Neural progenitor cell (in vitro differentiated cells): Measurements from ENCODE around the gene MRPL39. TPM values are rescaled to one million over a fixed set of nuclear protein-coding genes. Genes with fewer than 3 reads are reported as not detected.

ENCODE experiments used
- DNase-seq: peaks from one replicate; pipeline ENCODE4 v3.0.0-alpha.2; 2016; ENCODE audit warnings: low spot score
- H2AFZ ChIP-seq: fragments of 200-600 bp; sonication (generic); replicated peaks from 2 replicates; pipeline ENCODE4 v1.6.1; 2016; ENCODE audit warnings: antibody characterized with exemption
- H3F3A ChIP-seq: fragments of 200-600 bp; sonication (generic); 2 replicates; pipeline ENCODE4 v1.6.1; 2016; ENCODE audit warnings: antibody characterized with exemption, low read depth
- H3K27ac ChIP-seq: fragments of 200-600 bp; sonication (generic); 2 replicates; pipeline ENCODE4 v1.5.1; 2016; ENCODE audit warnings: mild to moderate bottlenecking
- H3K27me3 ChIP-seq: fragments of 200-600 bp; sonication (generic); 2 replicates; pipeline ENCODE4 v1.6.1; 2016; ENCODE audit warnings: mild to moderate bottlenecking, moderate library complexity
- H3K36me3 ChIP-seq: fragments of 200-600 bp; sonication (generic); 2 replicates; pipeline ENCODE4 v1.5.1; 2016
- H3K4me1 ChIP-seq: fragments of 200-600 bp; sonication (generic); 2 replicates; pipeline ENCODE4 v1.6.1; 2016; ENCODE audit warnings: mixed run types
- H3K4me2 ChIP-seq: fragments of 200-600 bp; sonication (generic); 2 replicates; pipeline ENCODE4 v1.6.1; 2016
- H3K4me3 ChIP-seq: fragments of 200-600 bp; sonication (generic); 2 replicates; pipeline ENCODE4 v1.5.1; 2016
- H3K79me2 ChIP-seq: fragments of 200-600 bp; sonication (generic); 2 replicates; pipeline ENCODE4 v1.6.1; 2016; ENCODE audit warnings: low read depth
- H3K9ac ChIP-seq: fragments of 200-600 bp; sonication (generic); 2 replicates; pipeline ENCODE4 v1.6.1; 2016
- H3K9me3 ChIP-seq: fragments of 200-600 bp; sonication (generic); 2 replicates; pipeline ENCODE4 v1.5.1; 2016; ENCODE audit warnings: low read depth
- H4K20me1 ChIP-seq: fragments of 200-600 bp; sonication (generic); 2 replicates; pipeline ENCODE4 v1.6.1; 2016; ENCODE audit warnings: low read depth
- H3K27ac Mint-ChIP-seq: 3 replicates; pipeline ENCODE4 v1.8.0; 2021; ENCODE audit warnings: mixed read lengths
- H3K27me3 Mint-ChIP-seq: 2 replicates; pipeline ENCODE4 v1.8.0; 2022; ENCODE audit warnings: low read depth, mild to moderate bottlenecking, inconsistent platforms, moderate library complexity, mixed read lengths; ENCODE audit not compliant: insufficient read depth
- H3K36me3 Mint-ChIP-seq: 3 replicates; pipeline ENCODE4 v1.8.0; 2021; ENCODE audit warnings: mixed read lengths
- H3K4me1 Mint-ChIP-seq: 3 replicates; pipeline ENCODE4 v1.8.0; 2021; ENCODE audit warnings: mixed read lengths
- H3K4me3 Mint-ChIP-seq: 3 replicates; pipeline ENCODE4 v1.8.0; 2021; ENCODE audit warnings: mild to moderate bottlenecking, moderate library complexity, mixed read lengths
- H3K9me3 Mint-ChIP-seq: 3 replicates; pipeline ENCODE4 v1.8.0; 2020; ENCODE audit warnings: mixed read lengths
- CTCF ChIP-seq: fragments of 200-600 bp; sonication (generic); IDR thresholded peaks from 2 replicates; pipeline ENCODE4 v1.5.1; 2017; ENCODE audit warnings: antibody characterized with exemption, mild to moderate bottlenecking
- EZH2 ChIP-seq: fragments of 200-600 bp; sonication (generic); IDR thresholded peaks from 2 replicates; pipeline ENCODE4 v1.6.1; 2017; ENCODE audit warnings: antibody characterized with exemption, mild to moderate bottlenecking, moderate library complexity
- EZH2phosphoT487 ChIP-seq: fragments of 200-600 bp; sonication (generic); IDR thresholded peaks from 2 replicates; pipeline ENCODE4 v1.6.1; 2017; ENCODE audit warnings: antibody characterized with exemption
- total RNA-seq: library from RNA; depleted of rRNA; stranded (reverse); fragments of >200 nt; gene quantifications from 2 replicates; pipeline ENCODE4 v1.2.3, GENCODE V29; 2015; ENCODE audit warnings: low replicate concordance

MRPL39 gene
- total RNA-seq, 1 donor from 2014 or later, result 63.1 TPM

GRCh38 chr21:25586791-25587190, 20.5 kb downstream of the MRPL39 start:
- H3K4me1 Mint-ChIP-seq, result no peaks in the 10 kb centered on the region
- H3K27ac Mint-ChIP-seq, result no peak overlapping the region
- no peak for TF ChIP-seq CTCF
- no peak for TF ChIP-seq EZH2
- TF ChIP-seq EZH2phosphoT487, result no peak
- Histone ChIP-seq H3F3A (no peaks in the 10 kb centered on the region), H3K79me2 (no peaks in the 10 kb centered on the region), H3K4me2 (no peak overlapping the region), H3K9ac (no peak overlapping the region), H3K27me3 (no peaks in the 10 kb centered on the region), H3K27ac (no peak overlapping the region), H4K20me1 (peaks cover 2% of the 10 kb centered on the region), H3K4me1 (no peaks in the 10 kb centered on the region), H2AFZ (no peak overlapping the region), H3K9me3 (no peaks in the 10 kb centered on the region), H3K36me3 (peaks cover 5% of the 10 kb centered on the region), H3K4me3 (no peak overlapping the region)
- no peaks in the 10 kb centered on the region for H3K9me3 Mint-ChIP-seq
- DNase-seq, result no peak
- H3K36me3 Mint-ChIP-seq, result peaks cover 28% of the 10 kb centered on the region
- no peaks in the 10 kb centered on the region for H3K27me3 Mint-ChIP-seq
- no peak overlapping the region for H3K4me3 Mint-ChIP-seq

GRCh38 chr21:25586326-25586725, 21.0 kb downstream of the MRPL39 start:
- Histone ChIP-seq H4K20me1 (peaks cover 2% of the 10 kb centered on the region), H3K4me1 (no peaks in the 10 kb centered on the region), H3K4me3 (no peak overlapping the region), H3K27me3 (no peaks in the 10 kb centered on the region), H3K36me3 (peaks cover 5% of the 10 kb centered on the region), H3K9me3 (no peaks in the 10 kb centered on the region), H3K27ac (no peak overlapping the region), H3K4me2 (no peak overlapping the region), H3K79me2 (no peaks in the 10 kb centered on the region), H3K9ac (no peak overlapping the region), H3F3A (no peaks in the 10 kb centered on the region), H2AFZ (no peak overlapping the region)
- no peak for DNase-seq
- Mint-ChIP-seq H3K27ac (no peak overlapping the region), H3K9me3 (no peaks in the 10 kb centered on the region), H3K27me3 (no peaks in the 10 kb centered on the region), H3K4me3 (no peak overlapping the region), H3K4me1 (no peaks in the 10 kb centered on the region), H3K36me3 (peaks cover 28% of the 10 kb centered on the region)
- TF ChIP-seq EZH2 (no peak), CTCF (no peak), EZH2phosphoT487 (no peak)

- DNase-seq, result no peak
- H3K4me3 Mint-ChIP-seq, result no peak overlapping the region
- no peaks in the 10 kb centered on the region for H3K4me1 ChIP-seq
- no peak overlapping the region for H3K27ac ChIP-seq
- no peaks in the 10 kb centered on the region for H3K9me3 ChIP-seq
- peaks cover 5% of the 10 kb centered on the region for H3K36me3 ChIP-seq
- H3K4me2 ChIP-seq, result no peak overlapping the region
- no peaks in the 10 kb centered on the region for H3F3A ChIP-seq
- H2AFZ ChIP-seq, result no peak overlapping the region
- H3K79me2 ChIP-seq, result no peaks in the 10 kb centered on the region
- peaks cover 2% of the 10 kb centered on the region for H3K27me3 Mint-ChIP-seq
- no peaks in the 10 kb centered on the region for H3K4me1 Mint-ChIP-seq
- H3K9ac ChIP-seq, result no peak overlapping the region
- H3K9me3 Mint-ChIP-seq, result no peaks in the 10 kb centered on the region
- TF ChIP-seq CTCF (no peak), EZH2 (no peak), EZH2phosphoT487 (no peak)
- peaks cover 2% of the 10 kb centered on the region for H4K20me1 ChIP-seq
- peaks cover 23% of the 10 kb centered on the region for H3K36me3 Mint-ChIP-seq
- H3K27ac Mint-ChIP-seq, result no peak overlapping the region
- H3K27me3 ChIP-seq, result no peaks in the 10 kb centered on the region
- H3K4me3 ChIP-seq, result no peak overlapping the region
These were observed 22.2 kb downstream of the MRPL39 start for GRCh38 chr21:25584833-25585676.
